Testis (tissue), 3 donors: ENCODE measurements around the gene NUDT8. TPM values are rescaled to one million over a fixed set of nuclear protein-coding genes. Genes with fewer than 3 reads are reported as not detected.
"Not testable (repeated sequence)": the region's sequence is repeated elsewhere in the genome, so short reads cannot be mapped to it uniquely, and the experiment has no call there.

Experiments
- DNase-seq: peaks from one replicate; pipeline ENCODE4 v3.0.0-alpha.2; 2019
- H3K27ac ChIP-seq, 2 donors: fragments of 200-600 bp; sonication (generic); one replicate each; pipeline ENCODE4 v1.5.1; 2019
- H3K27me3 ChIP-seq: fragments of 200-600 bp; sonication (generic); one replicate; pipeline ENCODE4 v1.5.1; 2019
- H3K36me3 ChIP-seq: fragments of 200-600 bp; sonication (generic); one replicate; pipeline ENCODE4 v1.5.1; 2017; ENCODE audit warnings: low read depth; ENCODE audit errors: missing control alignments
- H3K4me1 ChIP-seq: fragments of 200-600 bp; sonication (generic); one replicate; pipeline ENCODE4 v1.5.1; 2019
- H3K4me3 ChIP-seq, 2 donors: fragments of 200-600 bp; sonication (generic); one replicate each; pipeline ENCODE4 v1.5.1; 2017 to 2019
- H3K9me3 ChIP-seq: fragments of 200-600 bp; sonication (generic); one replicate; pipeline ENCODE4 v1.5.1; 2017
- CTCF ChIP-seq, 3 experiments: fragments of 450-650 bp in 2 of 3; fragments of 200-600 bp in 1 of 3; sonication (generic) in 1 of 3; IDR thresholded peaks; one replicate each; pipeline ENCODE4 v1.5.1; 2016 to 2019; ENCODE audit warnings: antibody characterized with exemption in 3 of 3, mild to moderate bottlenecking in 2 of 3, moderate library complexity in 1 of 3
- POLR2A ChIP-seq: fragments of 450-650 bp; IDR thresholded peaks from one replicate; pipeline ENCODE4 v1.6.1; 2017; ENCODE audit warnings: antibody characterized with exemption, mild to moderate bottlenecking, moderate library complexity
- WGBS, 2 donors: methylation state at CpG; one replicate each; pipeline ENCODE4 v1.1.5; 2018; 5-methylcytosine and 5-hydroxymethylcytosine counted together
- intact Hi-C: fragments of 100-400 bp; cut with DNase I; formaldehyde crosslinking; loops from one replicate; pipeline ENCODE4 v1.15.1; 2023; ENCODE audit warnings: low total_unique reads
- polyA plus RNA-seq: library from polyadenylated mRNA; stranded (reverse); fragments of 350-450 nt; fragmentation: Illumina TruSeq; extraction: RNeasy Lipid Tissue Mini Kit (QIAGEN cat#74804); gene quantifications from one replicate; pipeline ENCODE4 v1.2.3, GENCODE V29; 2014; ENCODE audit warnings: low read depth, low replicate concordance; ENCODE audit not compliant: insufficient read depth
- total RNA-seq, 2 donors: library from RNA; depleted of rRNA; stranded (reverse); fragments of >200 nt; gene quantifications; one replicate each; pipeline ENCODE4 v1.2.3, GENCODE V29; 2016

NUDT8 gene
- total and polyA plus RNA-seq, 3 donors from 2014 or later, result 4.0 to 7.0 (median 6.2) TPM

- WGBS, 2 donors, result 83 to 87% methylated on average over 33 of the region's 33 CpGs
- DNase-seq, H3K36me3 ChIP-seq, H3K27me3 ChIP-seq, H3K4me1 ChIP-seq, H3K9me3 ChIP-seq, H3K27ac ChIP-seq, H3K4me3 ChIP-seq, intact Hi-C loops: not testable (repeated sequence)
Observed at GRCh38 chr11:67619683-67620618, 9.8 kb downstream of the NUDT8 start.

- H3K36me3 ChIP-seq, H3K27me3 ChIP-seq, H3K4me1 ChIP-seq, H3K27ac ChIP-seq, H3K4me3 ChIP-seq, intact Hi-C loops, DNase-seq, H3K9me3 ChIP-seq: not testable (repeated sequence)
- 14 to 90% methylated on average over 2 to 33 of the region's 40 CpGs for WGBS, 2 donors
Observed at GRCh38 chr11:67618901-67619659, 10.7 kb downstream of the NUDT8 start.

GRCh38 chr11:67617243-67617953 lies 12.3 kb downstream of the NUDT8 start:
- H3K4me3 ChIP-seq, result no peak overlapping the region
- H3K9me3 ChIP-seq, result no peaks in the 10 kb centered on the region
- no peaks in the 10 kb centered on the region for H3K36me3 ChIP-seq
- no peak for TF ChIP-seq CTCF (IDR thresholded peaks at IDR 0.05)
- no peak for TF ChIP-seq POLR2A
- H3K4me1 ChIP-seq, result no peaks in the 10 kb centered on the region
- 80 to 83% methylated on average over 7 of the region's 7 CpGs for WGBS, 2 donors
- no peak for DNase-seq
- intact Hi-C loops, result no loop called here
- H3K27me3 ChIP-seq, result no peaks in the 10 kb centered on the region
- no peak overlapping the region for H3K27ac ChIP-seq

- intact Hi-C loops, result no loop called here
- Histone ChIP-seq H3K36me3 (no peaks in the 10 kb centered on the region), H3K27me3 (no peaks in the 10 kb centered on the region), H3K4me1 (no peaks in the 10 kb centered on the region), H3K4me3 (no peak overlapping the region), H3K9me3 (no peaks in the 10 kb centered on the region), H3K27ac (no peak overlapping the region)
- no peak for DNase-seq
- WGBS, 2 donors, result 45 to 50% methylated on average over 6 to 11 of the region's 11 CpGs
- TF ChIP-seq CTCF (IDR thresholded peaks at IDR 0.05) (no peak), POLR2A (no peak)
Observed at GRCh38 chr11:67616431-67617242, 13.1 kb downstream of the NUDT8 start.

- intact Hi-C loops, result no loop called here
- Histone ChIP-seq H3K27me3 (no peaks in the 10 kb centered on the region), H3K4me3 (no peak overlapping the region), H3K9me3 (no peaks in the 10 kb centered on the region), H3K36me3 (no peaks in the 10 kb centered on the region), H3K27ac (no peak overlapping the region), H3K4me1 (no peaks in the 10 kb centered on the region)
- DNase-seq, result no peak
- 37% methylated on average over 32 of the region's 34 CpGs; no CpG with 5 or more reads in 1 of the 2 donors for WGBS, 2 donors
- no peak for TF ChIP-seq POLR2A
- no peak for TF ChIP-seq CTCF (IDR thresholded peaks at IDR 0.05)
Observed at GRCh38 chr11:67615728-67616430, 13.9 kb downstream of the NUDT8 start.
